ENCODE results near the gene DPP4.

- TF ChIP-seq CTCF (IDR thresholded peaks at IDR 0.05) (no peak), POLR2A (IDR thresholded peaks at IDR 0.05) (no peak)
These were observed 109.9 kb downstream of the DPP4 start for GRCh38 chr2:161964160-161964559.
